Activated naive CD4-positive, alpha-beta T cell (primary cell): ENCODE data around the gene PLK3.
"Not testable (repeated sequence)": the region's sequence is repeated elsewhere in the genome, so short reads cannot be mapped to it uniquely, and the experiment has no call there.

ENCODE experiments used
- DNase-seq, 4 experiments: peaks; one replicate each; lab custom pipeline; 2025; lab: John Stamatoyannopoulos, UW

PLK3 gene

DNA sequence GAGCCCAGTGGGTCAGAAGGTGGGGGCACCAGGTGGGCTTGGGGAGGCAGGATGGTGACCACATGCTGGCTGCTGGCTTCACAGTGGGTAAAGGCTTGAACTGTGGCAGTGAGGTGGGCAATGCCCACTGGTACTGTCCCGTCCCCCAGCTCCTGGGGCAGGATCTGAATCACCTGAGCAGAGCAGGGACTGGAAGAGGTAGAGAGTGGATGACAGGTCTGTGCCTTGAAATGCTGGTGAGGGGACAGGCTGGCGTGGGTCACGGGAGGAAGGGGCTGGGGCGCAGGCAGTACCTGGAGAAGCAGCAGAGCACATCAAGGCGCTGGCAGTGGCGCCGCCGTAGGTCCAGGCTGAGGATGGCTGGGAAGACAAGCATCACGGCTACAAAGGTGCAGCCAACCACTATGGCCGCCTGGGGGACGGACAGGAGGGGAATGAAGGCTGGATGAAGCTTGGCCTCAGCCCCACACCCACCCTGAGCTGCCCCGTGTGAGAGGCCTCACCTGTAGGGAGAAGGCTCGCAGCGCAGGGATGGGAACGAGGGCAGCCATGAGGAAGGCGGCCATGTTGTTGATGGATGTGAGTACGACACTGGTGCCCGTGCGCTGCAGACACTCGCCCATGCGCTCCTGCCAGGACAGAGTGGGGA is 27.9 kb downstream of the PLK3 start:
- DNase-seq, result no peak

DNA sequence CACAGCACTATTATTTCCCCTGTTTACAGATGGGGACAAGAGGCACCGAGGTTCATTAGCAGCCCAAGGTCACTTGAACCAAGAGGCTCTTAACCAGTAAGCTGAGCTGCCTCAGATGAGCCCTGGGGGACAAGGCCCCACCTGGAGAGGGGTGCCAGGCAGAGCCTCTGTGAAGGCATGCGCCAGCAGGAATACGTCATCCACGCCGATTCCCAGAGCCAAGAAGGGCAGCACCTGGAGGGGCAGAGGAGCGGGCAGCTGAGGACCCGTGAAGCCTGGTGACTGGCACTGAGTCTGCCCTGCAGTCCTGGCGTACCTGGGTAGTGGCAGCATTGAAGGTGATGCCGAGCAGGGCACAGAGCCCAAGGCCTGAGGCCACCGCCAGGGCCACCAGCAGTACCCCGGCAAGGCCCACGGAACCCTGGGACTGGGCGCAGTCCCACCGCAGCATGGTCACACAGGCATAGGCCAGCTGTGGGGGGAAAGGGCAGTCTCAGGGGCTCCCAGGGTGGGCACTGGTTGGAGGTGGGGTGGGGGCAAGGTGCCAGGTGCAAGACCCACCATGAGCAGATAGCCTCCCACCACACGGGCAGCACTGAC is 28.8 kb downstream of the PLK3 start:
- no peak for DNase-seq

DNA sequence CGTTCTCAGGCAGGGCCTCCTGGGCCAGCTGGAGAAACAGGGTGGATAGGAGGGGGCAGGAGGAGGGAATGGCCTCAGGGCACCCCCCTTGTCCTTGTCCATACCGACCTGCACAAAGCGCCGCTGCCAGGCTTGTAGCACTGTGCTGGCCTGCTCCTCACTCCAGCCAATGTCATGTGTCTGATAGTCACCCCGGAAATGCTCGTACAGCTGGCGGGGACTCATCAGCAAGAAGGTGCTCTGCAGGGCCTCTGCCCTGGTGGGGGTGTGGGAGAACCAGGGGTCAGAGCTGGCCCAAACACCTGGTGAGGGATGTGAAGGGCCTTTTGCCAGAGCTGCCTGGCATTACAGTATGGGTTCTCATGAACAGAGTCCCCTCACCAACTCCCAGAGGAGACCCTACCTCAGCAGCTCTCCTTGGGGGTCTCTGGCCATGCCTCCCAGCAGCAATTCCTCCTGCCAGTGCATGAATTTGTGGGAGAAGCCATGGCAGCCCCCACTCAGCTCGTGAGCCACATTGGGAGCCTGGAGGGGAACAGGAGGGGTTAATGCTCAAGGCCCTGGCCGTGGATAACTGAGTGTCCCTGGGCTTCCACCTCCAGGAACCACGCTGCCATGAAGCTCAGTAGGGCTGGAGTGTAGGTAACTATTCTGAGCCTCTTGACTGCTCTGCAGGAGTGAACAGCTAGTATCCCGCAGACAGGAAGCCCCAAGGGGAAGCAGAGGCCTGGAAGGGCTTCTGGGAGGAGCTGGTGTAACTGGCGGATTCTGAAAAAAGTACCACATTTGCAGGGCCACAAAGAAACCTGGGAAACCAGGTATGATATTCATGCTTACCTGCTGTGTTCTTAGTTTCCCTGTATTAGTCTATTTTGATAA is 29.6 kb downstream of the PLK3 start:
- DNase-seq, result no peak

DNA sequence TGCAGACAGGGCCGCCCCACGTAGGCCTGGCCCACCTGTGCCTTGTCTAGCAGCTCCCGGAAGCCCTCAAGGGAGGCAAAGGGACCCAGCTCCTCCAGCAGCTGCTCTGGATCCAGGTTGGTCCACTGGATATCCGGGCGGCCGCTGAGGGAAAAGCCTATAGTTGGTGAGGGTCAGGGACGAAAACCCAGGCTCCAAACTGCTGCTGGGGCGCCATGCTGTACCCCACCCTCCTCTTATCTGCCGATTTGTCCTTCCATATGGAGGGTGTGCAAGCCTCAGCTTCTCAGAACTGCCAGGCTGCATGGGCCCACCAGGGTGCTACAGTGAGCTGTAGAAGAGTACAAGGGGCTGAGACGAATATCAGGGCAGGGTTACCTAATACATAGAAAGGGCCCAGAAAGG is 30.7 kb downstream of the PLK3 start:
- DNase-seq, result no peak

DNA sequence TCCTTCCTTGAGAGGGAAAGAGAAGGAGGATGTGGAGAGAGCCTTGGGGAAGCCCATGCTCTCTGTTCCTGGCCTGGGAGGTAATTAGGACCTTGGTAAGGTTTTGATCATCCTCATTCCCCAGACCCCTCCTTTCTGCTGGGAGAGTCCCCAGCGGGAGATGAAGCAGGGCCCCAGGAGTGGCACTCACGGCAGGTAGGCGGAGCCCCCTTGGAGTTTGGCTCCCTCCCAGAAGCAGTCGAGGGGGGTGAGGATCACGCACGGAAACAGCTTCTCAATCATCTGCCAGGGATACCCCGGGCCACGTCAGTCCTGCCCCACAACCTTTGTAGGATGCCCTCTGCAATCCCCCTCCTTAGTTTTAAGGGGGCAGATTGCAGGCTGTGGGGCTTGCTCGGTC is 31.3 kb downstream of the PLK3 start:
- DNase-seq, result no peak

DNA sequence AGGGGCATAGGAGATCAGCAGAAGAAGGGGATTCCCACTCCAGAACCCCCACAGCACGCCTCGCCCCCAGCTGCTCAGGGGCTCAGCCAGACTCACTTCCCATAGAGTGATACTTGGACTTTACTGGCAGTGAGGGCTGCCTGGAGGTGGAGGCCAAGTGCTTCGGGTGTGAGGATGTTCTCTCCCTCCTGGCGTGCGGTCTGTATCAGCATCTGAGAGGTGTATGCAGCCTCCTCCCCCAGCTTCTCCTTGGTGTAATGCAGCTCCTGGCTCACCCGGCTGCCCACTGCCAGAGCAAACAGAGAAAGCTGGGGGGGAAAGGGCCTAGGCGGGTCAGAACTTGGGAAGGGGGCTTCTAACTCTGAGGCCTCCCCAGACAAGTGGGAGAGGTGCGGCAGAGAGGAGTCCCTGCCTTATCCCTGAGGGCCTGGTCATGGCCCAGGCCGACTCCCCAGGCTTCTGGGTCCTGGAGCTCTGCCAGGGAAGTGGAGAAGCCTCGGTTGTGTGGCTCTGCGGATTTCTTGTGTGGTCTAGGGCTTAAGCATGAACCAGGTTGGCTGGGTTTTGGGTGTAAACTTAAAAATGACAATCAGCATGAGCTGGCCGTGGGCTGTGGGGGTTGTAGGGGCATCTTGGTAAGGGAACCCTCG is 32.0 kb downstream of the PLK3 start:
- no peak for DNase-seq

DNA sequence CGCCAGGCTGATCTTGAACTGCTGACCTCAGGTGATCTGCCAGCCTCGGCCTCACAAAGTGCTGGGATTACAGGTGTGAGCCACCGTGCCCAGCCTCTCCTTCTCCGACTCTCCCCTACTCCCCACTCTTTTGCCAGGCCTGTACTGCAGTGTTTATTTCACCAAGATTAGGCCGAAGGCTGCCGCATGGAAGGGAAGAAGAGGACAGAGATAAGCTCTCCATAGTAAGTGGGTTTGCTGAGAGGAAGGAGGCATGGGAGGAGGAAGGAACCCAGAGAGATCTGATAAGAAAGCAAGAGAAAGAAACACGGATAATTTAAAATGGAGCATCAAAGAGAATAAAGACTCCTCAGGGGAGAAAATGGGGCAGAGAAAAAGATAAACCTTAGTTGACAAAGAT is 34.2 kb downstream of the PLK3 start:
- no peak for DNase-seq

DNA sequence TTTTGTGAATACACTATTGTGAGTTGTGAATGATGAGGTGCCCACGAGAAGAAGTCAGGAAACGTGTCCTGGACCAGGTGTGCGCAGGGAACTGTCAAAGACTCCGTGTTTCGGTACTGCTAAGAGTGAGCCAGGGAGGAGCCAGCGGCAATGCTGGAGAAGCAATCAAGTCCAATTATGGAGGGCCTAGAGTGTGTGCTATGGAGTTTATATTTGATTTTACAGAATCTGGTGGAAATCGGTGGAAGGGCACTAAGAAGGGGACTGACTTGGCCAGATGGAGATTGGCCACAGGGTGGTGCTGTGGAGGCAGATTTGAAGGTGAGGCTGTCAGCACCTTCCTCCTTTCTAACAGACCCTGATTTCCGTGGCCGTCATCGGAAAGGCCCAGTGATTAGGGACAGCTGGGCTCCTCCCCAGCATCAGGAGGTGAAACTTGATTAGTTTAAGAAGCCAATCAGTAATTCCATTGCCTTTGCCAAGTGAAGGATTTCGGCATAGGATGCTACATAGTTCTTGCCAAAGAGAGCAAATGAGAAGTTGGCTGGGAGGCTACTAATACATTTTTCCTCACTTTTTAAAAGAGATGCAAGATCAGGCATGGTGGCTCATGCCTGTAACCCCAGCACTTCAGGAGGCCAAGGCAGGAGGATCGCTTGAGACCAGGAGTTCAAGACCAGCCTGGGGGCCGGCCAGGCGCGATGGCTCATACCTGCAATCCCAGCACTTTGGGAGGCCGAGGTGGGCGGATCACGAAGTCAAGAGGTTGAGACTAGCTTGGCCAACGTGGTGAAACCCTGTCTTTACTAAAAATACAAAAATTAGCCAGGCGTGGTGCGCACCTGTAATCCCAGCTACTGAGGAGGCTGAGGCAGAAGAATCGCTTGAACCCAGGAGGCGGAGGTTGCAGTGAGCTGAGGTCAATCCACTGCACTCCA is 35.8 kb downstream of the PLK3 start:
- DNase-seq, result peak; percentile 47 to 85 (median 71)

DNA sequence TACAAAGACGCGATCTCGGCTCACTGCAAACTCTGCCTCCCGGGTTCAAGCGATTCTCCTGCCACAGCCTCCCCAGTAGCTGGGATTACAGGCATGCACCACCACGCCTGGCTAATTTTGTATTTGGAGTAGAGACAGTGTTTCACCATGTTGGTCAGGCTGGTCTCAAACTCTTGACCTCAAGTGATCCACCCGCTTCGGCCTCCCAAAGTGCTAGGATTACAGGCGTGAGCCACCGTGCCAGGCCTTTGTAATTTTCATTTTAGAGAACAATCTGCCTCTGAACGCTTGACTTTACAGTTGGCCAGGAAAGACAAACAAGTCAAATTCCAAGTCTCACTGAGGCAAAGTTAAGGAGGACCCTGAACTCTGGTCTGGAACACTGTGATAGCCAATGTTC is 38.1 kb downstream of the PLK3 start:
- DNase-seq, result not testable (repeated sequence)

DNA sequence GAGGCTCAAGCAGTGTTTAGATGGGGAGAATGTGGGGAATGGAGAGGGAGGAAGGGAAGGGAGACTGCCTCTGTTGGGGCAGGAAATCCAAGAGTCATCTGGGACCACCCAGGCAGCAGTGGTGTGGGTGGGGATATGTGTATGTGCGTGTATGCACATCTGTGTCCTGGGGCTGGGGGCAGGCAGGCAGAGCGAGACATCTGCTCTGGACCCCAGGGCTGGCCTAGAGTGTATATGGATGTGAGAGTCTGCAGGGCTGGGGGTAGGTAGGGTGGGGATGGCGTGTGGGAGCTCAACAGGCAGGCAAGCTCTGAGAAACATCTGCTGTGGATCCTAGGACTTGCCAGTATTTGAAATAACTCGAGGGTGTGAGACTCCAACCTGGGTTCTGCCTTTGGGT is 39.4 kb downstream of the PLK3 start:
- DNase-seq, result no peak

DNA sequence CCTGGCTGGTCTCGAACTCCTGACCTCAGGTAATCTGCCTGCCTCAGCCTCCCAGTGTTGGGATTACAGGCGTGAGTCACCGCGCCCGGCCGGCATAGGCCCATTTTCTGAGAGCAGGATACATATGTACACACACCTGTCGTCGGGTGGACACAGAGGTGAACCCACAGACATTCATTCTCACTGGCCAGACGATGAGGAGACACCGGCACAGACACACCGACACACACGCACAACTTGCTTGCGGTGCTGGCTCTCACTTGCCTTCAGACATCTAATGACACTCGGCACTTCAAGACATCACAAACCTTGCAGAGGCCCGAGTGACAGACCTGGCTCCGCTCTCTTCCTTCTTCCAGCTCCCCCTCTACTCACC is 42.3 kb downstream of the PLK3 start:
- no peak for DNase-seq

DNA sequence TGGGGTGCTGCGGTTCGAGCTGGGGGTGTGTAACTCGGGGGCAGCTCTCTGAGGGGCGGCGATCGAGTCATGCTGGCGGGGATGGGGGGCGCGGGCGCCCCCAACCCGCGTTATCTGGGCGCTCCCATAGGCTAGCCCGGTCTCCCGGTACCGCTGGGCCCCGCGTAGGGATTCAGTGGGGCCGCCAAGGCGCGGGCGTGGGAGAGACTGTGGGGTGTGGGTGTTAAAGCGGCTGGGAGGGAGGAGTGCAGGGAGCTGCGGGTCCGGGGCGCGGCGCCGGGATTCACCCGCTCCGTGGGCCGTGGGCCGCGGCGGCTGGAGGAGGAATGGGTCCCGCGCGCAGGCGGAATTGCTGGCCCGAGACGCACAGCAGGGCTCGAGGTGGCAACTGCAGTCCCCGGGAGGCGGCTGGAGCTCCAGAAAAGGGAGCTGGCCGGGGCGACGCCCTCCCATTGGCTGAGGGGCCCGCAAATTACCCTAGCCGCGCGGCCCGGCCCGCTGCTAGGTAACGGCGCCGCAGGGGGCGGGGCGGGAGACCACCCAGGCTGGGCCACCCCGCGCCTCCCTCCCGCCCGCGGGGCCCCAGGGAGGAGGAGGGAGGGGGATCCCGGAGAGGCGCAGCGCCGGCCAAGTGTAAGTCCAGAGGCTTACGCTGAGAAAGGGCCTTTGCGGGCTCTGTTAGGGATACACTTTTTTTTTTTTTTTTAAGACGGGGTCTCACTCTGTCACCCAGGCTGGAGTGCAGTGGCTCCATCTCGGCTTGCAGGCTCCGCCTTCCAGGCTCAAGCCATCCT is 42.9 kb downstream of the PLK3 start, which contains the start of gene PTCH2:
Gene PTCH2, minus strand, starts transcription at position 392 of the 794 bp plus-strand sequence. Its CDS starts 321 bp downstream, at position 71.
- DNase-seq, result no peak

DNA sequence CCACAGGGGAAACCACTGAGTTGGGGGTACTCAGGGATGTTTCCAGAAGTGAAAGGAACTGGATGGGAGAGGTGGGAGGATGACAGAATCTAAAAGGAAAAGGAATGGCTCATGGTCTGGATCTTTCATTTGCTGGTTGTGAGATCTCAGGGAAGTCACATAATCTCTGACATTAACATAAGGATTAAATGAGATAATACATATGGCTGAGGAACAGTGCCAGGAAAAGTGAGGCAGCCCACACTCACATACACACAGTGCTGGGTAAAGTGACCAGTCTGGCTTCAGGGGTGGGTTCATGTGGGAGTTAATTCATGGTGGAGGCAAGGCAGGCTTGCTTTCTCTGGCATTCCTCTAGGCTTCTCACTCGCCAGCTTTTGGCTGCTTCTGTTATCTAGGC is 46.8 kb downstream of the PLK3 start:
- DNase-seq, result no peak

DNA sequence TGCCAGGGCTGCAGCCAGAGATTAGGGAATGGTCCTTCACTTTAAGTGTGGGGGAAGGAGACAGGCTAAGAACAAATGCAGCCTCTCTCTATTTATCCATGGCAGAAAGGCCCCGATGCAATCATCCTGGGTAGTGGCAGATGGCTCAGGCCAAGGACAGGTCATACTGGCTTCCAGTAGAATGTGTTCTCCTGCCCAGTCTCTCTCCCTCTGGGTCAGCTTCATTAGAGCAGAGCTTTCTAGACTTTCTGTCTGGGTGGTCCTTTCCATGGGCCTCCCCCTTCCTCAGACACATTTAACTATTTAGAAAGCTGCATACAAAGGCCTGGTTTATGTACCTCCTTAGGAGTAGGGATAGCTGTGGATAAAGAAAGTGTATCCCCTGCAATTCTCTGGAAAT is 47.7 kb downstream of the PLK3 start:
- DNase-seq, result no peak

DNA sequence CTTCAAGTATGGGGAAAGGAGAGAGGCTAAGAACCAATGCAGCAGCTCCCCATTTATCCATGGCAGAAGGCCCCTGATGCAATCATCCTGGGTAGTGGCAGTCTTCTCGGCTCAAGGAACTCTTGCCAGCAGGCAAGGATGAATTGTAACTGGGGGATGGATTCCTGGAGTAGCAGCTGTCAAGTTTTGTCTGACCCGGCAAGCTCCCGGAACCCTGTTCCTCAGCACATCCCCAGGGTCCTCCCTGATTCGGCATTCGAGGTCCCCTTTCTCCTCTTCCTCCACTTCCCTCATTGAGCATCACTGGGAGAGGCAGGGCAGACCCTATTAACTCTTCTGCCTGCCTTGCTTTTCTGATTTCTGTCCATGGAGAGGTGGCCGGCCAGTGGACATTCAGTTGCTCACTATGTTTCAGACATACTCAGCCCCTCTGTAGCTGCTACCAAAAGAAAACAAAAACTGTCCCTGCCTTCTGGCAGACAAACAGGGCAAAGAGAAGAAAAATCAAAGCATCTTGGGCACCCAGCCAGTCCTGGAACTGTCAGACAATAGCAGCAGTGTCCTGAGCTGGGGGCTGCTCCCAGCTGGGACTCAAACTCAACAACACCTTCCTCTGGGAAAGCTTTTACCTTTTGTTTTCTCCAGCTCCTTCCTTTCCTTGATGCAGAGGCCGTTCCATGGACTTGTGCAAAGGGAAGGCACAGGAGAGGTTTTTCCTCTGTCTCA is 48.4 kb downstream of the PLK3 start:
- DNase-seq, result no peak

DNA sequence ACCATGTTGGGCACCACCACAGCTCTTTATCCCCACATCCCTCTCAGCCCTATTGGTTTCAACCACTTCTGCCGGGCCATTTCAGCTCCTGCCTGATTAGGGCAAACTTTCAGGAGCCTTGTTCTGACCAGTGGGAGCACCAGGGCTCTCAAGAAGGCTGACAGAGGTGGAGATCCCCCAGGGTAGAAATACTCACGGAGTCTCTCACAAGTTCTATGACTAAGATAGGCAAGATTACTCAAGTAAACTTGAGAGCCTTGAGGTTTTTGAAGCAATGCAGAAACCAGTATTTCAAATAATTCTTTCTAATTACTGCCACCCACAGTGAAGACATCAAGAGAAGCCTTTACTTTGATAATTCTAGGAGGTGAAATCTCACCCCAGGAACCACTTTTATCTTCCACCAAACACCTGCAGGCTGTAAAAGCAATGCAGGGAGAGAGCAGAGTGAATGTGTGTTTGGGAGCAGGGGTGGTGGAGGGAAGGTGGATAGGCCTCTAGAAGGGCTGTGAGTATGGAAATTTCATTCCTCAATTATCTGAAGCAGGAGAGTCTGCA is 49.5 kb downstream of the PLK3 start:
- DNase-seq, result no peak

DNA sequence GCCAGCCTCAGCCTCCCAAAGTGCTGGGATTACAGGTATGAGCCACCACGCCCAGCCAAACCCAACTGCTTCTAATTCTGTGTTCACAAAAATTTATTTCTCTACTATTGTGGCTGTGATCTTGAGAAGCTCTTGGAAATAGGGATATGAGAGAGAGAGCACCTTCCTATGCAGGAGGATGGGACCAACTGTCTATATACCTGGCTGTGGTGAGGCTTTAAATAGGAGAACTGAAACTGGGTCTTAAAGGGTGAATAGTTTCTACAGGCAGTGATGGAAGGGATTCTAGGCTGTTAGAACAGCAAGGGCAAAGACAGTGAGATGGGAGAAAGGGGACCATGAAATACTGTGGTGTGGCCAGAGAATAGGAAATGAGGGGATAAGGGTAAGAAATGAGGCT is 51.1 kb downstream of the PLK3 start:
- DNase-seq, result no peak

DNA sequence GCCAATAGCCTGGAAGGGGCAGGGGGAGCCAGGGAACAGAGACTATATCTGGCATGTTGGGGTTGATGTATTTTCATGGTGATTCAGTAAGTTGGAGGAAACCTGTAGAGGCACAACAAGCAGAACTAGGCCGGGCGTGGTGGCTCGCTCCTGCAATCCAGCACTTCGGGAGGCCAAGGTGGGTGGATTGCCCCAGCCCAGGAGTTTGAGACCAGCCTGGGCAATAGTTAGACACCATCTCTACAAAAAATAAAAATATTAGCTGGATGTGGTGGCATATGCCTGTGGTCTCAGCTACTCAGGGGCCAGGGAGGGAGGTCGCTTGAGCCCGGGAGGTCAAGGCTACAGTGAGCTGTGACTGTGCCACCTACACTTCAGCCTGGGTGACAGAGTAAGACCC is 53.0 kb downstream of the PLK3 start:
- no peak for DNase-seq

DNA sequence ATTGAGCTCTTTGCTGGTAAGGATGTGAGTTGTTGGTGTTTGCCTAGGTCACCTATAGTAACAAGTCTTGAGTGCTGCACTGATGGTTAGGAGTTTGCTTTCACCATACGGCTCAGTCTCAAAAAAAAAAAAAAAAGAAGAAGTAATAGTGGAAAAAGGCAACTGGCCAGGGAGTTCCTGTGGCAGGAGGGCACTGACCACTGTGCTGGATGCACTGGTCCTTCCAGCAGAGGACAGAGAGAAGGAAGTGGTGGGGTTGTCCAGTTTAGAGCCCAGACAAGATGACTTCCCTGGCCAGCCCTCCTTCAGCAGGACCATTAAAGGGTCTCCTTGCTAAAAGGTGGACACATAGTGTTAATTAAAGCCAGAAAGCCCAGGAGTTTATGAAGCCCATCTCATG is 54.8 kb downstream of the PLK3 start:
- DNase-seq, result no peak
